A549 treated with AZD2906 at 1 μM for 4 hours (cell line): Measurements from ENCODE around the gene ZNF749. TPM values are rescaled to one million over a fixed set of nuclear protein-coding genes. Genes with fewer than 3 reads are reported as not detected.

Experiments used
- total RNA-seq: library from RNA; stranded (reverse); fragments of 200-300 nt; extraction: Qiagen RNA extraction; gene quantifications from 5 replicates; pipeline ENCODE4 v1.2.3, GENCODE V29; 2022

The ZNF749 gene
- total RNA-seq: 14.6 to 15.7 TPM (median 15.2 TPM) in 5 replicates

GRCh38 chr19:57435062-57435978, at the start of gene ZNF749:
TSS of gene ZNF749 (plus strand) at chr19:57435325. CDS start at chr19:57435579, 254 bp downstream.

GRCh38 chr19:57389730-57390598, 45.2 kb upstream of the ZNF749 start, which contains the start of gene ZNF548:
TSS of gene ZNF548 (plus strand) at chr19:57389854. CDS start at chr19:57390100, 246 bp downstream.

GRCh38 chr19:57410877-57411671, 24.1 kb upstream of the ZNF749 start, which contains the start of gene ZNF17:
TSS of gene ZNF17 (plus strand) at chr19:57411161. CDS start at chr19:57413616, 2,455 bp downstream.

GRCh38 chr19:57477191-57478008, 42.3 kb downstream of the ZNF749 start, which contains the start of gene ZNF772:
TSS of gene ZNF772 (minus strand) at chr19:57477566. CDS start at chr19:57477309, 257 bp downstream.

GRCh38 chr19:57487477-57488298, 52.6 kb downstream of the ZNF749 start, which contains the start of gene ZNF419:
TSS of gene ZNF419 (plus strand) at chr19:57487750. CDS start at chr19:57487951, 201 bp downstream.

Other genes starting within 250 kb of the ZNF749 start
- gene ZNF264, start 243.8 kb upstream of the ZNF749 start, total RNA-seq: 8.0 to 9.0 TPM (median 8.5 TPM) in 5 replicates
- 0.23 to 0.55 TPM (median 0.32 TPM) in 5 replicates for gene AURKC, start 204.3 kb upstream of the ZNF749 start, total RNA-seq
- gene ZNF805, start 194.7 kb upstream of the ZNF749 start, total RNA-seq: 1.4 to 2.9 TPM (median 1.9 TPM) in 5 replicates
- gene ZNF460, start 154.8 kb upstream of the ZNF749 start, total RNA-seq: 0.84 to 1.2 TPM (median 0.95 TPM) in 5 replicates
- 1.3 to 2.0 TPM (median 1.4 TPM) in 5 replicates for gene ZNF543, start 114.9 kb upstream of the ZNF749 start, total RNA-seq
- 1.8 to 2.5 TPM (median 2.0 TPM) in 5 replicates for gene ZNF304, start 84.1 kb upstream of the ZNF749 start, total RNA-seq
- gene TRAPPC2B, start 71.8 kb upstream of the ZNF749 start, total RNA-seq: 12.7 to 15.4 TPM (median 14.8 TPM) in 5 replicates
- 1.00 to 1.9 TPM (median 1.1 TPM) in 5 replicates for gene ZNF547, start 71.8 kb upstream of the ZNF749 start, total RNA-seq
- gene ZNF548, start 45.5 kb upstream of the ZNF749 start, total RNA-seq: 2.9 to 4.1 TPM (median 3.7 TPM) in 5 replicates
- gene ZNF17, start 24.2 kb upstream of the ZNF749 start, total RNA-seq: 4.3 to 7.3 TPM (median 5.2 TPM) in 5 replicates
- gene VN1R1, start 21.8 kb downstream of the ZNF749 start, total RNA-seq: 0.03 to 0.07 TPM (median 0.05 TPM) in 4 of 5 replicates, not detected in the other
- gene ZNF772, start 42.2 kb downstream of the ZNF749 start, total RNA-seq: 0.85 to 1.8 TPM (median 1.6 TPM) in 5 replicates
- 5.6 to 7.5 TPM (median 6.5 TPM) in 5 replicates for gene ZNF419, start 52.4 kb downstream of the ZNF749 start, total RNA-seq
- gene ZNF773, start 64.6 kb downstream of the ZNF749 start, total RNA-seq: 4.4 to 6.5 TPM (median 5.2 TPM) in 5 replicates
- 1.3 to 2.0 TPM (median 1.6 TPM) in 5 replicates for gene ZNF549, start 92.0 kb downstream of the ZNF749 start, total RNA-seq
- gene ZNF550, start 124.5 kb downstream of the ZNF749 start, total RNA-seq: 2.8 to 3.9 TPM (median 3.4 TPM) in 5 replicates
- 3.9 to 4.7 TPM (median 4.4 TPM) in 5 replicates for gene ZNF416, start 143.6 kb downstream of the ZNF749 start, total RNA-seq
- gene ZIK1, start 148.8 kb downstream of the ZNF749 start, total RNA-seq: 0.07 TPM in 1 of 5 replicates, not detected in the others
- 4.8 to 6.2 TPM (median 5.4 TPM) in 5 replicates for gene ZNF530, start 164.6 kb downstream of the ZNF749 start, total RNA-seq
- 7.3 to 9.0 TPM (median 8.3 TPM) in 5 replicates for gene ZNF134, start 178.9 kb downstream of the ZNF749 start, total RNA-seq
- 5.3 to 6.4 TPM (median 6.2 TPM) in 5 replicates for gene ZNF211, start 197.8 kb downstream of the ZNF749 start, total RNA-seq
- not detected in 5 replicates for gene ZSCAN4, start 233.6 kb downstream of the ZNF749 start, total RNA-seq
- 4.7 to 5.6 TPM (median 5.2 TPM) in 5 replicates for gene ZNF551, start 246.7 kb downstream of the ZNF749 start, total RNA-seq